K562 (cell line): ENCODE results near the gene XPNPEP3. TPM values are rescaled to one million over a fixed set of nuclear protein-coding genes. Genes with fewer than 3 reads are reported as not detected.
A peak's percentile ranks its signal among the peaks of the same experiment; 100 is the strongest.

ENCODE experiments used
- CBX2 ChIP-seq: fragments of 200-600 bp; sonication (generic); IDR thresholded peaks from one replicate; pipeline ENCODE4 v1.6.1; 2012; ENCODE audit warnings: mild to moderate bottlenecking, low read length, inconsistent platforms; ENCODE audit not compliant: insufficient read depth, poor library complexity, severe bottlenecking
- CCNT2 ChIP-seq: IDR thresholded peaks from 2 replicates; pipeline ENCODE4 v1.6.1; 2011; ENCODE audit warnings: borderline replicate concordance, low read depth, mild to moderate bottlenecking, moderate library complexity, mixed read lengths, low read length; ENCODE audit not compliant: insufficient read length; ENCODE audit errors: extremely low read depth
- CEBPB ChIP-seq: fragments of 450-650 bp; IDR thresholded peaks from 2 replicates; pipeline ENCODE4 v1.6.1; 2016; ENCODE audit warnings: missing genetic modification characterization, missing compliant biosample characterization
- CREB1 ChIP-seq, 2 experiments: sonication (generic) in 1 of 2; formaldehyde crosslinking in 1 of 2; IDR thresholded peaks; 2 replicates each; pipeline versions ENCODE4 v1.6.1 to v1.8.0; 2012 to 2022; ENCODE audit warnings: inconsistent platforms in 1 of 2, mild to moderate bottlenecking in 1 of 2, missing genetic modification reagents in 1 of 2, moderate library complexity in 1 of 2
- CREBBP ChIP-seq: IDR thresholded peaks from one replicate; pipeline ENCODE4 v1.6.1; 2012; ENCODE audit warnings: low read depth, mild to moderate bottlenecking, control low read depth, inconsistent platforms, low read length
- DMBX1 ChIP-seq: fragments of 250-450 bp; sonication (Bioruptor Pico); IDR thresholded peaks from 2 replicates; pipeline ENCODE4 v1.8.0; 2022; ENCODE audit warnings: inconsistent platforms, mild to moderate bottlenecking, moderate library complexity, borderline replicate concordance
- E2F3 ChIP-seq: fragments of 250-450 bp; sonication (Bioruptor Pico); IDR thresholded peaks from 2 replicates; pipeline ENCODE4 v1.4.0; 2020; ENCODE audit warnings: mild to moderate bottlenecking
- FOXA1 ChIP-seq: fragments of 450-650 bp; IDR thresholded peaks from 2 replicates; pipeline ENCODE4 v1.6.1; 2016; ENCODE audit warnings: mild to moderate bottlenecking, borderline replicate concordance
- FOXA3 ChIP-seq, 2 experiments: fragments of 450-650 bp in 1 of 2; sonication (generic) in 1 of 2; formaldehyde crosslinking; IDR thresholded peaks in 1 of 2; conservative IDR thresholded peaks in 1 of 2; 2 replicates each; pipeline versions ENCODE4 v1.4.0 to v1.8.0; 2020 to 2022; ENCODE audit warnings: mild to moderate bottlenecking in 2 of 2, missing genetic modification reagents in 1 of 2
- KDM5B ChIP-seq: fragments of 200-600 bp; sonication (generic); IDR thresholded peaks from 2 replicates; pipeline ENCODE4 v1.6.1; 2012; ENCODE audit warnings: low read depth, mild to moderate bottlenecking, moderate library complexity, low read length, control low read depth, inconsistent platforms; ENCODE audit not compliant: insufficient replicate concordance
- MYBL2 ChIP-seq, 2 experiments: fragments of 450-650 bp in 1 of 2; sonication (generic) in 1 of 2; formaldehyde crosslinking in 1 of 2; IDR thresholded peaks; 2 replicates each; pipeline versions ENCODE4 v1.6.1 to v1.8.1; 2017 to 2022; ENCODE audit warnings: borderline replicate concordance in 1 of 2, inconsistent platforms in 1 of 2, low read depth in 1 of 2, mild to moderate bottlenecking in 1 of 2, missing genetic modification reagents in 1 of 2, moderate library complexity in 1 of 2
- NUFIP1 ChIP-seq: fragments of 450-650 bp; IDR thresholded peaks from 2 replicates; pipeline ENCODE4 v1.6.1; 2018; ENCODE audit not compliant: partially characterized antibody
- POLR2G ChIP-seq: fragments of 200-400 bp; formaldehyde crosslinking; IDR thresholded peaks from 2 replicates; pipeline ENCODE4 v1.6.1; 2017; ENCODE audit warnings: low read depth, mild to moderate bottlenecking, antibody characterized with exemption, low read length, moderate library complexity
- RNF219 ChIP-seq: fragments of 250-450 bp; sonication (Bioruptor Pico); IDR thresholded peaks from 2 replicates; pipeline ENCODE4 v1.5.0; 2022; ENCODE audit warnings: mild to moderate bottlenecking
- SUPT5H ChIP-seq: fragments of 450-650 bp; IDR thresholded peaks from 2 replicates; pipeline ENCODE4 v1.6.1; 2016
- TAF9B ChIP-seq: fragments of 450-650 bp; IDR thresholded peaks from 2 replicates; pipeline ENCODE4 v1.6.1; 2018; ENCODE audit warnings: mild to moderate bottlenecking; ENCODE audit not compliant: partially characterized antibody
- TFAM ChIP-seq: fragments of 250-450 bp; sonication (Bioruptor Pico); conservative IDR thresholded peaks from 2 replicates; pipeline ENCODE4 v1.5.0; 2021; ENCODE audit warnings: mild to moderate bottlenecking, moderate library complexity
- THRB ChIP-seq: fragments of 450-650 bp; formaldehyde crosslinking; conservative IDR thresholded peaks from 2 replicates; pipeline ENCODE4 v1.4.0; 2022; ENCODE audit warnings: mild to moderate bottlenecking, missing genetic modification characterization
- ZBTB26 ChIP-seq: fragments of 450-650 bp; formaldehyde crosslinking; IDR thresholded peaks from 2 replicates; pipeline ENCODE4 v1.4.0; 2022; ENCODE audit warnings: missing genetic modification characterization
- ZNF449 ChIP-seq: fragments of 250-450 bp; sonication (Bioruptor Pico); IDR thresholded peaks from 2 replicates; pipeline ENCODE4 v1.8.0; 2022; ENCODE audit warnings: moderate library complexity, mild to moderate bottlenecking, inconsistent platforms
- polyA plus RNA-seq, 8 experiments: library from polyadenylated mRNA; depleted of rRNA in 4 of 8; stranded (reverse) in 5 of 8; unstranded in 3 of 8; fragments of >200 nt; fragmentation: Nextera tagmentation in 2 of 8; fragmentation: Illumina TruSeq in 1 of 8; extraction: Ambion mirVana in 2 of 8; extraction: Trizol in 1 of 8; gene quantifications; 2 replicates each; pipeline versions ENCODE4 v1.2.1 to v1.2.3, GENCODE V29; 2011 to 2014; ENCODE audit warnings: inconsistent platforms in 1 of 8, missing spikeins in 1 of 8
- total RNA-seq, 7 experiments: library from RNA; depleted of rRNA in 6 of 7; stranded (reverse); fragments of >200 nt in 6 of 7; fragmentation: Illumina TruSeq in 2 of 7; extraction: Trizol in 2 of 7; gene quantifications; 2 replicates each; pipeline versions ENCODE4 v1.2.1 to v1.2.3, GENCODE V29; 2011 to 2021; ENCODE audit warnings: low replicate concordance in 1 of 7

Gene XPNPEP3
- total and polyA plus RNA-seq, 9 of the 15 experiments (the other 6 are each of a cell fraction or from before 2014, with no cell fraction given): 9.1 to 22.6 (median 15.6) TPM

- TF ChIP-seq THRB (CRISPR knock-in tag): no peak
- no peak for TF ChIP-seq CCNT2
- TF ChIP-seq CREB1 (IDR thresholded peaks at IDR 0.05): peak; percentile 62; the same call in 1 of the 2 replicates
- peak; percentile 41; the same call in 1 of the 2 replicates for TF ChIP-seq CREB1 (CRISPR knock-in tag; IDR thresholded peaks at IDR 0.05)
- TF ChIP-seq FOXA1: no peak
- no peak for TF ChIP-seq E2F3 (CRISPR knock-in tag)
- peak; percentile 91 for TF ChIP-seq POLR2G
- TF ChIP-seq SUPT5H: peak; percentile 93
- no peak for TF ChIP-seq RNF219 (CRISPR knock-in tag)
- peak; percentile 96 for TF ChIP-seq TAF9B
- peak; percentile 83 for TF ChIP-seq KDM5B
- TF ChIP-seq CEBPB (tag): no peak
- TF ChIP-seq ZBTB26 (CRISPR knock-in tag): no peak
- no peak for TF ChIP-seq DMBX1 (CRISPR knock-in tag)
- no peak for TF ChIP-seq NUFIP1
- no peak for TF ChIP-seq TFAM (CRISPR knock-in tag)
- no peak for TF ChIP-seq FOXA3 (CRISPR knock-in tag; conservative IDR thresholded peaks at IDR 0.05 in 1 of 2, IDR thresholded peaks at IDR 0.05 in 1 of 2)
- no peak for TF ChIP-seq CBX2
- TF ChIP-seq MYBL2 (IDR thresholded peaks at IDR 0.05; ENCODE audit: low read depth): no peak
- no peak for TF ChIP-seq MYBL2 (CRISPR knock-in tag; IDR thresholded peaks at IDR 0.05; ENCODE audit: borderline replicate concordance)
- TF ChIP-seq ZNF449 (CRISPR knock-in tag): no peak
- TF ChIP-seq CREBBP: no peak
Measured at GRCh38 chr22:40950962-40951794, 94.2 kb downstream of the XPNPEP3 start, which contains the start of gene RBX1 (continued).
